GM12874 (cell line): ENCODE data around the gene EFR3B.

Source experiments
- CTCF ChIP-seq: IDR thresholded peaks from 2 replicates; pipeline ENCODE4 v1.5.1; 2011; ENCODE audit warnings: low read depth, mild to moderate bottlenecking, control low read depth, low read length, moderate library complexity; ENCODE audit not compliant: insufficient read depth

EFR3B gene

GRCh38 chr2:25009954-25010353 lies 31.9 kb upstream of the EFR3B start:
- no peak for TF ChIP-seq CTCF

GRCh38 chr2:25014631-25015030 lies 27.2 kb upstream of the EFR3B start:
- TF ChIP-seq CTCF: no peak

GRCh38 chr2:25018681-25019080 lies 23.2 kb upstream of the EFR3B start:
- no peak for TF ChIP-seq CTCF

GRCh38 chr2:25021791-25022362 lies 20.0 kb upstream of the EFR3B start:
- no peak for TF ChIP-seq CTCF

GRCh38 chr2:25023333-25023732 lies 18.5 kb upstream of the EFR3B start:
- TF ChIP-seq CTCF: no peak

GRCh38 chr2:25025229-25026007 lies 16.5 kb upstream of the EFR3B start:
- no peak for TF ChIP-seq CTCF

GRCh38 chr2:25026008-25026530 lies 15.8 kb upstream of the EFR3B start:
- no peak for TF ChIP-seq CTCF
